Thoracic aorta (tissue), 2 donors: Measurements from ENCODE around the gene JAM3. TPM values are rescaled to one million over a fixed set of nuclear protein-coding genes. Genes with fewer than 3 reads are reported as not detected.

Experiments
- ATAC-seq: fragments of 150-250 bp; one replicate; pipeline ENCODE4 v1.8.0; 2017; ENCODE audit warnings: low read depth; ENCODE audit not compliant: insufficient number of reproducible peaks, low FRiP score
- DNase-seq: peaks from one replicate; pipeline ENCODE4 v3.0.0-alpha.2; 2020; ENCODE audit warnings: low spot score
- H3K27ac ChIP-seq, 2 donors: fragments of 200-600 bp; sonication (generic); 1 replicate in 1 of 2; 2 replicates in 1 of 2; pipeline ENCODE4 v1.5.1; 2016; ENCODE audit warnings: mild to moderate bottlenecking in 2 of 2, moderate library complexity in 2 of 2
- H3K27me3 ChIP-seq: fragments of 200-600 bp; sonication (generic); replicated peaks from 2 replicates; pipeline ENCODE4 v1.6.0; 2016; ENCODE audit warnings: mild to moderate bottlenecking; ENCODE audit not compliant: insufficient read depth
- H3K36me3 ChIP-seq: fragments of 200-600 bp; sonication (generic); one replicate; pipeline ENCODE4 v1.5.1; 2016
- H3K4me1 ChIP-seq, 2 donors: fragments of 200-600 bp; sonication (generic); 1 replicate in 1 of 2; 2 replicates in 1 of 2; pipeline versions ENCODE4 v1.5.1 to v1.6.0; 2016; ENCODE audit warnings: low read depth in 2 of 2, mild to moderate bottlenecking in 1 of 2; ENCODE audit not compliant: control insufficient read depth in 1 of 2
- H3K4me3 ChIP-seq: fragments of 200-600 bp; sonication (generic); 2 replicates; pipeline ENCODE4 v1.5.1; 2016; ENCODE audit warnings: mild to moderate bottlenecking
- H3K9me3 ChIP-seq: fragments of 200-600 bp; sonication (generic); 2 replicates; pipeline ENCODE4 v1.5.1; 2016
- total RNA-seq, 2 donors: library from RNA; depleted of rRNA; stranded (reverse); fragments of >200 nt; gene quantifications; one replicate each; pipeline versions ENCODE4 v1.1.0 to v1.2.3, GENCODE V29; 2016
- TF ChIP-seq, protein P1 (sequence below): fragments of 200-600 bp; sonication (generic); IDR thresholded peaks from one replicate; pipeline ENCODE4 v1.5.1; 2019; ENCODE audit warnings: antibody characterized with exemption

Gene JAM3
- total RNA-seq, 2 donors from 2014 or later = 83.7 to 110 TPM

DNA sequence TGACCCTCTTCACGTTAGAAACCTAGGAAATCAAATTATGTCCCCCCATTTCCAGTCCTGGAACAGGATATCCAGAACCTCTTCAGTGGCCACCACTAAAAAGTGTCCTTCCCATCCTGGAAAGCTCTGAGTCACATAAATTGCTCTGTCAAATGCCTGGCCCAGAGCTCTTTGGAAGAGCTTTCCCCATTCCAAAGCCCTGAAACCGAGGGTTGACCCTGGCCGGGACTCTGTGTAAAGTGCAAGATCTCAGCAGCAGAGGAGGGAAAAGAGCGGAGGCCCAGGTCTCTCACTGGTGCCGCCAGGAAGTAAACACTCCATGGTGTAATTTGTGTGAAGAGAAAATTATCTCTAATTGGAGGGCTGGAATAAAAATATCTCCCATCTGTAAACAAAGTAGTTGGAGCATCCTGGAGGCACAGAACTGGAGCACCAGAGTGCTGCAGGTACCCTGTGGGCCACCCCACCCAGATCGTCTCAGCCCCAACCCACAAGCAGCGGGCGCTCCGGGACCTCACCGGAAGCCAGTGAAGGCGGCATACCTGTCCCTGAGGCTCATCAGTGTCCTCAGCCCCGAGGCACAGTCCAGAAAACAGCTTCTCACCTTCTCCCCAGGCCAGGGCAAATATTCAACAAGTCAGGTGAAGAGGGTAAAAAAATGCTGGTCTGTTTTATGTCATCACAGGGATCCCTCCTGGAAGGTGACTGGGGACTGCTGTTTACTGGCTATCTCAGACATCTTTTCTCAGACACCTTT is 4.7 kb upstream of the JAM3 start:
- TF ChIP-seq, protein P1, sequence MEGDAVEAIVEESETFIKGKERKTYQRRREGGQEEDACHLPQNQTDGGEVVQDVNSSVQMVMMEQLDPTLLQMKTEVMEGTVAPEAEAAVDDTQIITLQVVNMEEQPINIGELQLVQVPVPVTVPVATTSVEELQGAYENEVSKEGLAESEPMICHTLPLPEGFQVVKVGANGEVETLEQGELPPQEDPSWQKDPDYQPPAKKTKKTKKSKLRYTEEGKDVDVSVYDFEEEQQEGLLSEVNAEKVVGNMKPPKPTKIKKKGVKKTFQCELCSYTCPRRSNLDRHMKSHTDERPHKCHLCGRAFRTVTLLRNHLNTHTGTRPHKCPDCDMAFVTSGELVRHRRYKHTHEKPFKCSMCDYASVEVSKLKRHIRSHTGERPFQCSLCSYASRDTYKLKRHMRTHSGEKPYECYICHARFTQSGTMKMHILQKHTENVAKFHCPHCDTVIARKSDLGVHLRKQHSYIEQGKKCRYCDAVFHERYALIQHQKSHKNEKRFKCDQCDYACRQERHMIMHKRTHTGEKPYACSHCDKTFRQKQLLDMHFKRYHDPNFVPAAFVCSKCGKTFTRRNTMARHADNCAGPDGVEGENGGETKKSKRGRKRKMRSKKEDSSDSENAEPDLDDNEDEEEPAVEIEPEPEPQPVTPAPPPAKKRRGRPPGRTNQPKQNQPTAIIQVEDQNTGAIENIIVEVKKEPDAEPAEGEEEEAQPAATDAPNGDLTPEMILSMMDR = no peak
- no peak for DNase-seq
- H3K27ac ChIP-seq = no peak overlapping the region

DNA sequence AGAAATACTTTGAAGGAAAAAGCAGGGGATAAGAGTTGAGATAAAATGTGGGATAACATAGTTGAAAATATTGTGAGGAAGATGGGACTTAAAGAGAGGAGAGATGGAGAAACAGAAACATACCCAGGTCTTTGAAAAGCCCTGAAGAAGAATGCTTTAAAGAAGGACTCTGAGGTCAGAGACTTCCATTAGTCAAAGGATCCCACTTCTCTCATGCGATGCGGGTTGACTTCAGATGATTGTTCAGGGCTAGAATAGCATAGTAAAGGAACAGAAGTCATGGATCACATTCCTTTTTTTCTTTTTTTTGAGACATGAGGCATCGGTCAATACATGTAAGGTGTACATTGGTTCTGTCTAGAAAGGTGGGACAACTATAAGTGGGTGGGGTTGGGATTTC is 3.5 kb upstream of the JAM3 start:
- H3K9me3 ChIP-seq = no peaks in the 10 kb centered on the region
- H3K36me3 ChIP-seq = no peaks in the 10 kb centered on the region
- H3K27ac ChIP-seq = no peak overlapping the region
- DNase-seq (no peak), ATAC-seq (no peak)
- H3K27me3 ChIP-seq = no peaks in the 10 kb centered on the region
- no peak overlapping the region for H3K4me3 ChIP-seq
- peaks cover 6 to 7% of the 10 kb centered on the region in 2 donors for H3K4me1 ChIP-seq
- TF ChIP-seq, protein P1 = no peak

More for the DNA sequence above, 4.7 kb upstream of the JAM3 start:
- no peak overlapping the region for H3K4me3 ChIP-seq
- H3K36me3 ChIP-seq = no peaks in the 10 kb centered on the region
- H3K4me1 ChIP-seq = peaks cover 0 to 4% of the 10 kb centered on the region in 2 donors
- H3K9me3 ChIP-seq = no peaks in the 10 kb centered on the region
- no peaks in the 10 kb centered on the region for H3K27me3 ChIP-seq
- no peak for ATAC-seq

DNA sequence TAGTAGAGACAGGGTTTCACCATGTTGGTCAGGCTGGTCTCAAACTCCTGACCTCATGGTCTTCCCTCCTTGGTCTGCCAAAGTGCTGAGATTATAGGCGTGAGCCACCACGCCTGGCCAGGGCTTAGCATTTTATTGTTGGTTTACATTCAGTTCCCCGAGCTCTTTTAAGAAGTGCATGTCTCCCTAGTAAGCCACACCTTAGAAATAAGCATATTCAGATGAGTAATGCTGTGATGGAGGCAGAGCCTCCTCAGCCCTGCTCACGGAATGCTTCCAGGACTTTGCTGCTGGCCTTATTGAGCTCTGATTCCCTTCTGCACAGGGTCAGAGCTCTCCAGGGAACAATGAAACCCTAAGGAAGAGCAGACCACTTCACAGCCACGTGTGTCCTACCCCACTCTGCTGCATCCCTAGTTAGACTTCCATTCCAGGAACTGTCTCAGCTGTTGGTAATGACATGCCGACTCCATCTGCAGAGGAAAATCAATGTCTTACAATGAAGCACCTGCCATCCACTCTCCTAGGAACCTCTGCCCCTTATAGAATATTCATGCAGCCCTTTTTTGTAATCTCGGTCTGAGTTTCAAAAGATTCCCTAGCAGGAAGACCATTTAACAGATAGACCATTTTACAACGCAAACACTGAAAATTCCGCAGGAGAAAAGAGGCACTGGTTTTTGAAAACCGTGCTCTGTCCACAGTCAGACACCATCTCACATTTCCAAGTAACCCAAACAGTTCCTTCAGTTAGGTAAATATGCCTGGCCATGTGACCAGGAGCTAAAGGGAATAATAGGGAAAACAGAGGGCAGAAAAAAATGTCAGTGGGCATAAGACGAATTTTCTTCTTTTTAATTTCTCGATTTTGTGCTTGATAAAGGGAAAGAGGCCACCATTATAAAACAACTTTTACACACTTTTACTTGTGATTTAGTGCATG is 1.7 kb upstream of the JAM3 start:
- TF ChIP-seq, protein P1 = no peak
- Histone ChIP-seq H3K4me3 (no peak overlapping the region), H3K36me3 (no peaks in the 10 kb centered on the region), H3K4me1 (peaks cover 7 to 15% of the 10 kb centered on the region in 2 donors), H3K27me3 (no peaks in the 10 kb centered on the region), H3K9me3 (no peaks in the 10 kb centered on the region), H3K27ac (no peak overlapping the region)
- ATAC-seq (no peak), DNase-seq (no peak)

DNA sequence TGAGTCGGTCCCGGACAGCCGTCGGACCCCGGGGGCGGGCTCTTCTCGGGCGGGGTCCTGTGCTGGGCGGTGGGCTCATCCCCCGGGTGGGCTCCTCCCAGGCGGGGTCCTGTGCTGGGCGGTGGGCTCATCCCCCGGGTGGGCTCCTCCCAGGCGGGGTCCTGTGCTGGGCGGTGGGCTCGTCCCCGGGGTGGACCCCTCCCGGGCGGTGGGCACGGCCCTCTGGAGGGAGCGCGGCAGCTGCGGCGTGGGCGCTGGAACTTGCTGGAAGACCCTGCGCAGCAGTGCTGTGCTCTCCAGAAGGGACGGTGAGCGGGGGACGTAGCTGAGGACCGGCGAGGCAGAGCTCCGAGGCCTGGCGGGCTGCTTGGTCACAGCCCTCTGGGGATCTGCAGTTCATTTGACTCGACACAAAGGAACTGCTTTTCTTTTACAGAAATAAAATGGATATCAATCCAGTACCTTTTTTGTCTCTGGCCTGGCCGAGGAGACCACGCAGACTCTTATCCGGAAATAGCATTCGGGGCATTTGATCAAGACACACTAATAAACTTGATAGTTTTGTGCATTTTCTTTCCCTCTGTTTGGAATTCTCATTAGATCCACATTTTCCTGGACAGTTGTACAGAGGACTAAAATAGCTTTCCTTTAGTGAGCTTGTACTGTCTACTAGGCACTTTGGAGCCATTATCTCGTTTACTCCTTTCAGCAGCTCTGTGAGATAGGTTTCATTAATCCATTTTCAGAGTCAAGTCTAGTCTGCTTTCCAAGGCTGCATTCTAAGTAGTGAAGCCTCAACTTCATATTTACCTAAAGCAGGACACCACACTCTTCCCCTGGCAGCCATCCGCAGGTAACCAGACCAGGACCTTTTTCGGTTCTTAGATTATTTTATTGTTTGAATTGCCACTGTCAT is 812 bp downstream of the JAM3 start:
- H3K27me3 ChIP-seq = no peaks in the 10 kb centered on the region
- peak overlapping the region; percentile 76 to 92 for H3K27ac ChIP-seq
- peaks cover 7 to 39% of the 10 kb centered on the region in 2 donors for H3K4me1 ChIP-seq
- no peaks in the 10 kb centered on the region for H3K9me3 ChIP-seq
- TF ChIP-seq, protein P1 = no peak
- DNase-seq (no peak), ATAC-seq (no peak)
- no peaks in the 10 kb centered on the region for H3K36me3 ChIP-seq
- peak overlapping the region; percentile 88 for H3K4me3 ChIP-seq
